OCI-LY7 (cell line): ENCODE data around the gene TAGLN3. TPM values are rescaled to one million over a fixed set of nuclear protein-coding genes. Genes with fewer than 3 reads are reported as not detected.

ENCODE experiments used
- Bru-seq: library from RNA; stranded (reverse); fragments of 400-500 nt; gene quantifications from one replicate; lab custom pipeline; 2021; lab: Mats Ljungman, UMichigan
- BruChase-seq, 2 experiments: library from RNA; stranded (reverse); fragments of 400-500 nt; gene quantifications; one replicate each; lab custom pipeline; 2021; lab: Mats Ljungman, UMichigan
- BruUV-seq: library from RNA; stranded (reverse); fragments of 400-500 nt; replicated peaks from 2 replicates; lab custom pipeline; 2021; lab: Mats Ljungman, UMichigan
- CTCF ChIA-PET: fragments of 300-600 bp; sonication (Branson Sonifier 250); formaldehyde crosslinking; loops from one replicate; lab custom pipeline; 2022; ENCODE audit warnings: antibody characterized with exemption; ENCODE audit not compliant: unreplicated experiment; lab: Charles Lee
- POLR2A ChIA-PET: fragments of 300-600 bp; sonication (Branson Sonifier 250); formaldehyde crosslinking; loops from one replicate; lab custom pipeline; 2022; ENCODE audit warnings: antibody characterized with exemption; lab: Charles Lee
- DNase-seq: peaks from one replicate; pipeline ENCODE4 v3.0.0-alpha.2; 2015; ENCODE audit warnings: low spot score
- H2AFZ ChIP-seq: fragments of 200-600 bp; sonication (generic), shearing (Covaris generic); 2 replicates; pipeline ENCODE4 v1.6.1; 2014; ENCODE audit warnings: mild to moderate bottlenecking, antibody characterized with exemption, low read length, moderate library complexity
- H3K27ac ChIP-seq: fragments of 200-600 bp; sonication (generic); 2 replicates; pipeline ENCODE4 v1.5.1; 2014; ENCODE audit warnings: mixed run types, low read depth, mild to moderate bottlenecking, moderate library complexity, low read length, inconsistent platforms; ENCODE audit not compliant: poor library complexity, severe bottlenecking
- H3K36me3 ChIP-seq: fragments of 200-600 bp; sonication (generic); 2 replicates; pipeline ENCODE4 v1.6.1; 2014; ENCODE audit warnings: mild to moderate bottlenecking, antibody characterized with exemption, low read length, moderate library complexity, mixed read lengths; ENCODE audit not compliant: insufficient read depth
- H3K4me1 ChIP-seq: fragments of 200-600 bp; sonication (generic); 2 replicates; pipeline ENCODE4 v1.5.1; 2014; ENCODE audit warnings: mild to moderate bottlenecking, low read length; ENCODE audit not compliant: insufficient read depth, poor library complexity, severe bottlenecking
- H3K4me2 ChIP-seq: fragments of 200-600 bp; sonication (generic); 2 replicates; pipeline ENCODE4 v1.6.1; 2014; ENCODE audit warnings: mild to moderate bottlenecking, low read length
- H3K4me3 ChIP-seq: fragments of 200-600 bp; sonication (generic); 2 replicates; pipeline ENCODE4 v1.5.1; 2014; ENCODE audit warnings: mild to moderate bottlenecking, low read depth, low read length; ENCODE audit not compliant: poor library complexity, severe bottlenecking
- H3K79me2 ChIP-seq: fragments of 200-600 bp; sonication (generic); 2 replicates; pipeline ENCODE4 v1.6.1; 2016; ENCODE audit warnings: low read depth, mild to moderate bottlenecking, low read length, moderate library complexity, mixed read lengths; ENCODE audit not compliant: insufficient read depth
- H3K9me2 ChIP-seq: fragments of 200-600 bp; sonication (generic); 2 replicates; pipeline ENCODE4 v1.6.1; 2016; ENCODE audit warnings: mild to moderate bottlenecking, low read length, mixed read lengths; ENCODE audit not compliant: insufficient read depth
- H3K9me3 ChIP-seq: fragments of 200-600 bp; sonication (generic); 2 replicates; pipeline ENCODE4 v1.6.1; 2014; ENCODE audit warnings: mild to moderate bottlenecking, mixed run types, low read length, mixed read lengths
- H4K20me1 ChIP-seq: fragments of 200-600 bp; sonication (generic); 2 replicates; pipeline ENCODE4 v1.6.1; 2014; ENCODE audit warnings: mild to moderate bottlenecking, antibody characterized with exemption, low read length, moderate library complexity, mixed read lengths; ENCODE audit not compliant: insufficient read depth
- EZH2phosphoT487 ChIP-seq: fragments of 200-600 bp; sonication (generic); IDR thresholded peaks from 2 replicates; pipeline ENCODE4 v1.6.1; 2018; ENCODE audit warnings: low read depth, borderline replicate concordance, mild to moderate bottlenecking, mixed run types, antibody characterized with exemption, low read length, moderate library complexity, mixed read lengths
- intact Hi-C: fragments of 100-400 bp; cut with micrococcal nuclease; formaldehyde crosslinking; loops from one replicate; pipeline ENCODE4 v1.10.0; 2022; ENCODE audit not compliant: unreplicated experiment
- long read RNA-seq: library from polyadenylated mRNA; stranded (forward); transcript quantifications from one replicate; pipeline ENCODE4 v2.0.0, GENCODE V29; 2022
- total RNA-seq, 2 experiments: library from RNA; depleted of rRNA in 1 of 2; stranded (reverse); fragments of >200 nt in 1 of 2; shearing (Covaris generic) in 1 of 2; gene quantifications; 2 replicates each; pipeline ENCODE4 v1.2.3, GENCODE V29; 2014 to 2022
- TF ChIP-seq, protein P1 (sequence below): fragments of 200-600 bp; sonication (generic); conservative IDR thresholded peaks from 2 replicates; pipeline ENCODE4 v1.5.1; 2014; ENCODE audit warnings: mild to moderate bottlenecking, antibody characterized with exemption, low read length, moderate library complexity, mixed read lengths

Gene TAGLN3
- total RNA-seq (2014; rRNA removed; shearing (Covaris generic)) (not detected in 2 replicates), total RNA-seq (2022) (not detected in 2 replicates), Bru-seq, nascent RNA (percentile 16 among the genes with signal in this experiment), BruChase-seq, experiment 1, labeled RNA remaining after a 6-hour chase (percentile 11 among the genes with signal in this experiment), BruChase-seq, experiment 2, labeled RNA remaining after a 2-hour chase (percentile 18 among the genes with signal in this experiment)
- long read RNA-seq = 0 reads

DNA sequence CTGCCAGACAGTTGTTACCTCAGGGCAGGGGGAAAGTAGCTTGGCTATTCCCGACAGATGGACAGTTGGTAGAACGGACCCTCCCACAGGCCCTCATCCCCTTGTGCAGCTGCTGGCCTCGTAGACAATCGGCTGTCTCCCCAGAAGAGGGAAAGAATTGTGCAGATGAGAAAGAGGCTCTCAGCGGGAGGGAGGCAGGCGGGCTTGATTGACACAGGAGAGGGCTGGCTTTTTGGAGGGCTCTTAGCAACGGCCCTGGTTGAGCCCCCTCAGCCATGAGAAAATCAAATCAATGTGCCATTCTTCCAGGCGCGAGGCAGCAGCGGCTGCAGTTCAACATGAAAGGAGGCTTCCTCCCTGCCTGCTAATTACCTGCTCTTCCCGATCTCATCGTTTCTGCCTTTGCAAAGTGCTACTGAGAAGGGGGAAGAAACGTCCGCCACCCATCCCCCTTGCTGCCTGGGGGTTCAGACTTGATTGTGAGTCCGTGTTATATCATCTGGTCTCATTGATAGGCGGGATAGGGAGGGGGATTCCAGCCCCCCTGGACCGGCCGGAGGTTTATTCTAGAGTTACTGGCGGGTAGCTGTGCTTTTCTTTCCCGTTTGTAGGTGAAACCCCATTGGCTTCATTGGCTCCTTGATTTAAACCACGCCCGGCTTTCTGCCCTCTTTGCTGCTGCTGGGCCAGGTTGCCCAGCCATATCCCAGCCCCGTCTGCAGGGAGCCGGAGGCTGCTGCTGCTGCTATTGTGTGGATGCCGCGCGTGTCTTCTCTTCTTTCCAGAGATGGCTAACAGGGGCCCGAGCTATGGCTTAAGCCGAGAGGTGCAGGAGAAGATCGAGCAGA lies at the start of gene TAGLN3:
TSS of gene TAGLN3 (plus strand) at position 287 of the 848 bp plus-strand sequence. CDS start at position 788, 501 bp downstream.
- TF ChIP-seq, protein P1, sequence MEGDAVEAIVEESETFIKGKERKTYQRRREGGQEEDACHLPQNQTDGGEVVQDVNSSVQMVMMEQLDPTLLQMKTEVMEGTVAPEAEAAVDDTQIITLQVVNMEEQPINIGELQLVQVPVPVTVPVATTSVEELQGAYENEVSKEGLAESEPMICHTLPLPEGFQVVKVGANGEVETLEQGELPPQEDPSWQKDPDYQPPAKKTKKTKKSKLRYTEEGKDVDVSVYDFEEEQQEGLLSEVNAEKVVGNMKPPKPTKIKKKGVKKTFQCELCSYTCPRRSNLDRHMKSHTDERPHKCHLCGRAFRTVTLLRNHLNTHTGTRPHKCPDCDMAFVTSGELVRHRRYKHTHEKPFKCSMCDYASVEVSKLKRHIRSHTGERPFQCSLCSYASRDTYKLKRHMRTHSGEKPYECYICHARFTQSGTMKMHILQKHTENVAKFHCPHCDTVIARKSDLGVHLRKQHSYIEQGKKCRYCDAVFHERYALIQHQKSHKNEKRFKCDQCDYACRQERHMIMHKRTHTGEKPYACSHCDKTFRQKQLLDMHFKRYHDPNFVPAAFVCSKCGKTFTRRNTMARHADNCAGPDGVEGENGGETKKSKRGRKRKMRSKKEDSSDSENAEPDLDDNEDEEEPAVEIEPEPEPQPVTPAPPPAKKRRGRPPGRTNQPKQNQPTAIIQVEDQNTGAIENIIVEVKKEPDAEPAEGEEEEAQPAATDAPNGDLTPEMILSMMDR = no peak
- no peak for TF ChIP-seq EZH2phosphoT487
- peaks cover 9% of the 10 kb centered on the region for H3K4me1 ChIP-seq
- peak; percentile 10 for DNase-seq
- H3K4me2 ChIP-seq = peak within 1 kb of the TSS; percentile 60; the same call in 1 of the 2 replicates
- H3K9me2 ChIP-seq = no peaks in the 10 kb centered on the region
- peaks cover under 1% of the 10 kb centered on the region; the same call in 1 of the 2 replicates for H3K36me3 ChIP-seq
- H4K20me1 ChIP-seq = no peaks in the 10 kb centered on the region
- H2AFZ ChIP-seq = peak within 1 kb of the TSS; percentile 35; the same call in 1 of the 2 replicates
- no TSS peak for BruUV-seq
- H3K4me3 ChIP-seq = peak within 1 kb of the TSS; percentile 25
- intact Hi-C loops = no loop called here
- POLR2A ChIA-PET = interaction anchor here (0.6 to 1.3 kb wide), 3 partner anchors 13 to 20 kb away, joined by 3 to 5 read pairs (median 3); partner anchors contain the start of gene ABHD10
- no peaks in the 10 kb centered on the region for H3K9me3 ChIP-seq
- H3K79me2 ChIP-seq = no peaks in the 10 kb centered on the region
- CTCF ChIA-PET = no interaction called here
- no peak within 1 kb of the TSS for H3K27ac ChIP-seq

DNA sequence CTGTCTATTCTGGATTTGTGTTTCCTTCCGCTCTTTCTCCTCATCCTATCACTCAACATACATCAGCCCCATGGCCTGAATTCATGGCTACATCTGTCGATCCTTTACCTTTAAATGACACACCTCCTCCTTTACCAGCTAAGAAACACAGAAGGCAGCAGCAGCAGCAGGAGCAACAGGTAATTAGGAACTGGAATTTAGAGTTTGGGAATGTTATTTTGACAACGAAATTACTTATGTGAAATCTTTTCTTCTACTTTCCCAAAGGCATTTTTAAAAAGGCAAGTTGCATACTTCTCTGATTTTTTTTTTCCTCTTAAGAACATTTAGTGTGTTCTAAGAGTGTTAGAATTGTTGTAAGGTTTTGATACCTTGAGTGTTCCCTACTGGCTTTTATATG lies 49.0 kb upstream of the TAGLN3 start:
- H3K79me2 ChIP-seq = no peaks in the 10 kb centered on the region
- H3K27ac ChIP-seq = no peak overlapping the region
- no TSS peak for BruUV-seq
- POLR2A ChIA-PET = no interaction called here
- H3K4me1 ChIP-seq = no peaks in the 10 kb centered on the region
- no peaks in the 10 kb centered on the region for H3K9me3 ChIP-seq
- no peak for DNase-seq
- no peak overlapping the region for H3K4me3 ChIP-seq
- CTCF ChIA-PET = no interaction called here
- TF ChIP-seq EZH2phosphoT487 = no peak
- intact Hi-C loops = no loop called here
- H4K20me1 ChIP-seq = no peaks in the 10 kb centered on the region
- H3K36me3 ChIP-seq = no peaks in the 10 kb centered on the region
- no peak overlapping the region for H2AFZ ChIP-seq
- H3K4me2 ChIP-seq = no peak overlapping the region
- H3K9me2 ChIP-seq = no peaks in the 10 kb centered on the region

DNA sequence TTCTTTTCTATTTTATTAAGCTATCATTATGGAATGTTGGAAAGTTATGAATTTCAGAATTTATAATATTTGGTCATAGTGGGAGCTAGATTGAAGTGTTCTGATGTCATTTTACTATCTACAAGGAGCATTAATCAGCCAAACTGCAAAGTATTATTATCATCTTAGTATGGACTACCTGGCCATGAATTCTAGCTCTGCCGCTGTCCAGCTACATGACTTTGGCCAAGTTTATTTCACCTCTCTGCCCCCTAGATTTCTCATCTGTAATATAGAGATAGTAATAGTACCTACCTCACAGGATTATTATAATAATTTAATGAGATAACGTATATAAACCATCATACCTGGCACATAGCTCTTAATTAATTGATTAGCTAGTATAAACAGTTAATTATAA lies 47.7 kb upstream of the TAGLN3 start:
- no peaks in the 10 kb centered on the region for H3K36me3 ChIP-seq
- no peaks in the 10 kb centered on the region for H3K4me1 ChIP-seq
- no peak for DNase-seq
- no peaks in the 10 kb centered on the region for H4K20me1 ChIP-seq
- no TSS peak for BruUV-seq
- H3K4me2 ChIP-seq = no peak overlapping the region
- H3K27ac ChIP-seq = no peak overlapping the region
- CTCF ChIA-PET = no interaction called here
- H3K9me3 ChIP-seq = no peaks in the 10 kb centered on the region
- H3K79me2 ChIP-seq = no peaks in the 10 kb centered on the region
- no peaks in the 10 kb centered on the region for H3K9me2 ChIP-seq
- H2AFZ ChIP-seq = no peak overlapping the region
- POLR2A ChIA-PET = interaction anchor here (0.6 to 1.5 kb wide), 3 partner anchors 10 to 1178 kb away, joined by 3 to 8 read pairs (median 3); no protein-coding TSS in a partner anchor
- H3K4me3 ChIP-seq = no peak overlapping the region
- TF ChIP-seq, protein P1 = no peak
- TF ChIP-seq EZH2phosphoT487 = no peak
- intact Hi-C loops = no loop called here
